Ishikawa (cell line): ENCODE results near the gene MAP2K1.

Experiments
- CEBPB ChIP-seq: IDR thresholded peaks from 2 replicates; pipeline ENCODE4 v1.6.1; 2012
- CREB1 ChIP-seq: IDR thresholded peaks from 2 replicates; pipeline ENCODE4 v1.6.1; 2012; ENCODE audit warnings: low read depth
- EGR1 ChIP-seq: IDR thresholded peaks from 2 replicates; pipeline ENCODE4 v1.6.1; 2012
- EP300 ChIP-seq: IDR thresholded peaks from 2 replicates; pipeline ENCODE4 v1.6.1; 2012; ENCODE audit warnings: borderline replicate concordance
- FOXM1 ChIP-seq: IDR thresholded peaks from 2 replicates; pipeline ENCODE4 v1.6.1; 2012; ENCODE audit warnings: low read depth, borderline replicate concordance
- NFIC ChIP-seq: IDR thresholded peaks from 2 replicates; pipeline ENCODE4 v1.6.1; 2012
- RAD21 ChIP-seq: IDR thresholded peaks from 2 replicates; pipeline ENCODE4 v1.6.1; 2012; ENCODE audit warnings: low read depth
- TAF1 ChIP-seq: IDR thresholded peaks from 2 replicates; pipeline ENCODE4 v1.6.1; 2012; ENCODE audit warnings: low read depth, mild to moderate bottlenecking
- TCF12 ChIP-seq: IDR thresholded peaks from 2 replicates; pipeline ENCODE4 v1.6.1; 2012; ENCODE audit warnings: low read depth
- TEAD4 ChIP-seq: IDR thresholded peaks from 2 replicates; pipeline ENCODE4 v1.6.1; 2012
- USF1 ChIP-seq: IDR thresholded peaks from 2 replicates; pipeline ENCODE4 v1.6.1; 2012
- YY1 ChIP-seq: IDR thresholded peaks from 2 replicates; pipeline ENCODE4 v1.6.1; 2012; ENCODE audit warnings: low read depth
- ZBTB7A ChIP-seq: IDR thresholded peaks from 2 replicates; pipeline ENCODE4 v1.6.1; 2012; ENCODE audit warnings: low read depth
- TF ChIP-seq, protein P1 (sequence below): IDR thresholded peaks from 2 replicates; pipeline ENCODE4 v1.6.1; 2012; ENCODE audit warnings: low read depth, mild to moderate bottlenecking
- TF ChIP-seq, protein P2 (sequence below): IDR thresholded peaks from 2 replicates; pipeline ENCODE4 v1.6.1; 2012

MAP2K1 gene

DNA sequence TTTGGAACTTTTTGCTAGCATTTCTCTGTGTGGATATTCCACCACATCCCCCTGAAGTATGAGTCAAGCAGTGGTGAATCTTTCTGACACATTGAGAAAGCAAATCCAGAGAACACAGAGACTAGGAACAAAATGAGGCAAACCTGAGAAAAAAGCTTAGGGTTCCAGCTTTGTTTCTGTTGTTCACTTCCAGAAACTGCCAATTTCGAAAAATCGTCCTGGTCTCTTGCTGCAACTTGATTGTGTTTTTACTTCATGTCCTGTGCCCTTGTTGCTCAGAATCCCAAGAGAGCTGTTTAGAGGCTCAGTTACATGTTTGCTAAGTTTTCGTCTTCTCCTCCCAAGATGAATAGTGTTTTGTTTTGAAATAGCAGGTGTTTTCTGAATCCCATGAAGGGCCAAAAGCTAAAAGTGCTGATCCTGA lies 13.7 kb downstream of the MAP2K1 start:
- no peak for TF ChIP-seq TEAD4
- TF ChIP-seq TAF1: no peak
- TF ChIP-seq EP300: no peak
- TF ChIP-seq, protein P1, sequence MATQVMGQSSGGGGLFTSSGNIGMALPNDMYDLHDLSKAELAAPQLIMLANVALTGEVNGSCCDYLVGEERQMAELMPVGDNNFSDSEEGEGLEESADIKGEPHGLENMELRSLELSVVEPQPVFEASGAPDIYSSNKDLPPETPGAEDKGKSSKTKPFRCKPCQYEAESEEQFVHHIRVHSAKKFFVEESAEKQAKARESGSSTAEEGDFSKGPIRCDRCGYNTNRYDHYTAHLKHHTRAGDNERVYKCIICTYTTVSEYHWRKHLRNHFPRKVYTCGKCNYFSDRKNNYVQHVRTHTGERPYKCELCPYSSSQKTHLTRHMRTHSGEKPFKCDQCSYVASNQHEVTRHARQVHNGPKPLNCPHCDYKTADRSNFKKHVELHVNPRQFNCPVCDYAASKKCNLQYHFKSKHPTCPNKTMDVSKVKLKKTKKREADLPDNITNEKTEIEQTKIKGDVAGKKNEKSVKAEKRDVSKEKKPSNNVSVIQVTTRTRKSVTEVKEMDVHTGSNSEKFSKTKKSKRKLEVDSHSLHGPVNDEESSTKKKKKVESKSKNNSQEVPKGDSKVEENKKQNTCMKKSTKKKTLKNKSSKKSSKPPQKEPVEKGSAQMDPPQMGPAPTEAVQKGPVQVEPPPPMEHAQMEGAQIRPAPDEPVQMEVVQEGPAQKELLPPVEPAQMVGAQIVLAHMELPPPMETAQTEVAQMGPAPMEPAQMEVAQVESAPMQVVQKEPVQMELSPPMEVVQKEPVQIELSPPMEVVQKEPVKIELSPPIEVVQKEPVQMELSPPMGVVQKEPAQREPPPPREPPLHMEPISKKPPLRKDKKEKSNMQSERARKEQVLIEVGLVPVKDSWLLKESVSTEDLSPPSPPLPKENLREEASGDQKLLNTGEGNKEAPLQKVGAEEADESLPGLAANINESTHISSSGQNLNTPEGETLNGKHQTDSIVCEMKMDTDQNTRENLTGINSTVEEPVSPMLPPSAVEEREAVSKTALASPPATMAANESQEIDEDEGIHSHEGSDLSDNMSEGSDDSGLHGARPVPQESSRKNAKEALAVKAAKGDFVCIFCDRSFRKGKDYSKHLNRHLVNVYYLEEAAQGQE: no peak
- TF ChIP-seq TCF12: no peak
- TF ChIP-seq ZBTB7A: no peak
- no peak for TF ChIP-seq NFIC
- no peak for TF ChIP-seq RAD21
- TF ChIP-seq FOXM1: no peak
- no peak for TF ChIP-seq CEBPB

DNA sequence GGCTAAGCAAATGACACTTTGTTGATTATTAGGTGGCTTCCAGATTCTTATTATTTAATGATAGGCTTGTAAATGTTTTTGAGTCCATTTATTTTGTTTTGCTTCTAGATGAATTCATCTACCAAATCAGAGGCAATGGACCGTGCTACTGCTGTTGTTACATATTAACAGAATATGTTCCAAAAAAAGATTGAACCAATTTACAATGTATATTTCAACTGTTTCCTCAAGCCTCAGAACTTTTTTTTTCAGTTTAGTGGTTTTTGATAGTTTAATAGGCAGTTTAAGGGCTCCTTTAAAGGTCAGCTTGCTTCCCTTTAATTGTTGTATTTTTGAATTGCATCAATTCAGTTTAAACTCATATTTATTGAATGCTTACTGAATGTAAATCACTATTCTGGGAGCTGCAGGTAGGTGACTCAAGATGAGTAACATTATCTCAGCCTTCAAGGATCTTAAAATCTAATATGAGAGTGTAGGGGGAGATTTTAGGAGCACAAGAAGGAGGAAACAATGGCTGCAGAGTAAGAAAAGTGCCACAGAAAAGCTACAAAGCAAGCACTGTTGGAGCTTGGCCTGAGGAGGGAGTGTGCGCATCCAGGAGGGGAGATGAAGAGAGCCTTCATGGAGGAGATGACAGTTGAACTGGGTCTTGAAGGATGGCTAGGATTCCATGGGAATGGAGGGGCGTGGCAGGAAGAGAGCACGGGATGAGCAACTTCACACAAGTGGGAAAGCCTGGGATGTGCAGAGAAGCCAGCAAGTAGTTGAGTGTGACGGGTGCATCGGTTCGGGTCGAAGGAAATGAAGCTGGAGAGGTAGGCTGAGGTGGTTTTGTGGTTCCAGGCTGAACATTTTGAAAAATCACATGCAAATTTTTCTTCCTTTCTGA lies 14.7 kb downstream of the MAP2K1 start:
- TF ChIP-seq USF1: no peak
- TF ChIP-seq ZBTB7A: no peak
- TF ChIP-seq EP300: no peak
- no peak for TF ChIP-seq FOXM1
- no peak for TF ChIP-seq CREB1
- TF ChIP-seq, protein P1: no peak
- TF ChIP-seq TEAD4: no peak
- no peak for TF ChIP-seq TAF1
- no peak for TF ChIP-seq NFIC
- TF ChIP-seq RAD21: no peak
- TF ChIP-seq TCF12: no peak
- TF ChIP-seq, protein P2, sequence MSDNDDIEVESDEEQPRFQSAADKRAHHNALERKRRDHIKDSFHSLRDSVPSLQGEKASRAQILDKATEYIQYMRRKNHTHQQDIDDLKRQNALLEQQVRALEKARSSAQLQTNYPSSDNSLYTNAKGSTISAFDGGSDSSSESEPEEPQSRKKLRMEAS: no peak
- TF ChIP-seq CEBPB: no peak
- TF ChIP-seq YY1: no peak
- no peak for TF ChIP-seq EGR1

- TF ChIP-seq CEBPB (no peak), FOXM1 (no peak), TCF12 (no peak), EP300 (no peak), RAD21 (no peak), TAF1 (no peak), ZBTB7A (no peak), EGR1 (no peak), USF1 (no peak), YY1 (no peak), NFIC (no peak), TEAD4 (no peak), CREB1 (no peak)
- TF ChIP-seq, protein P2: no peak
- TF ChIP-seq, protein P1: no peak
Measured at GRCh38 chr15:66402761-66403284, 16.1 kb downstream of the MAP2K1 start.

DNA sequence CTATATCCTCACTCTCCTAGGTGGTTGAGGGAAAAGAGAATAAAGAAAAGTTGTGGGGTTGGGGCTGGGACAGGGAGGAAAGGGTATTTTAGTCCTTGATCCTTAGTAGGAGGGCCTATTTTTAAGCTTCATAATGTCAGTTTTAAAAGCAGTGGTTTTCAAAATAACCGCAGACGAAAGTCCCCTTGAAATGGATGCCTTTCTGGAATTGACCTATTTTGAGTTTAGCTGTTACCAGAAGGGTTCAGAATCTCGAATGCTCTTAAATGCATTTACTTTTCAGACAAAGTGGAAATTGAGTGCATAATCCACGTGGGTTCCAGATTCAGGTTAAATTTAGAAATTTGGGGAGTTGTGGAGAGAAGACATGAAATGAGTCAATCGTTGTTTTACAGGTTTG lies 16.6 kb downstream of the MAP2K1 start:
- TF ChIP-seq TCF12 (no peak), YY1 (no peak), EGR1 (no peak), ZBTB7A (no peak), TEAD4 (no peak), TAF1 (no peak), USF1 (no peak), NFIC (no peak), EP300 (no peak), CREB1 (no peak), FOXM1 (no peak), CEBPB (no peak), RAD21 (no peak)
- TF ChIP-seq, protein P2: no peak
- TF ChIP-seq, protein P1: no peak
